Pancreas (tissue), 10 donors: ENCODE results near the gene AGAP3. TPM values are rescaled to one million over a fixed set of nuclear protein-coding genes. Genes with fewer than 3 reads are reported as not detected.
A peak's percentile ranks its signal among the peaks of the same experiment; 100 is the strongest.

Experiments
- ATAC-seq, 4 donors: fragments of 200-7000 bp; cut with Tn5 transposase; one replicate each; pipeline versions ENCODE4 v1.8.0 to v1.9.1; 2020; ENCODE audit warnings: mild to moderate bottlenecking in 4 of 4, moderate library complexity in 4 of 4
- DNase-seq, 6 donors: peaks; one replicate each; pipeline ENCODE4 v3.0.0-alpha.2; 2020
- FAIRE-seq: peaks from 2 replicates; lab custom pipeline; 2012; peaks lifted over from hg19 to GRCh38; lab: Jason Lieb, UNC
- H3K27ac ChIP-seq, 4 donors: fragments of 200-600 bp; sonication (generic); 1 replicate in 3 of 4; 2 replicates in 1 of 4; pipeline versions ENCODE4 v1.5.0 to v1.8.0; 2020
- H3K27me3 ChIP-seq, 4 donors: fragments of 200-600 bp; one replicate each; pipeline ENCODE4 v1.8.0; 2021
- H3K36me3 ChIP-seq, 3 donors: fragments of 200-600 bp; sonication (generic) in 1 of 3; one replicate each; pipeline versions ENCODE4 v1.5.0 to v1.8.0; 2020 to 2021
- H3K4me1 ChIP-seq, 3 donors: fragments of 200-600 bp; one replicate each; pipeline ENCODE4 v1.8.0; 2021
- H3K4me3 ChIP-seq, 4 donors: fragments of 200-600 bp; sonication (generic) in 2 of 4; one replicate each; pipeline versions ENCODE4 v1.5.0 to v1.8.0; 2020 to 2021
- H3K9me3 ChIP-seq, 4 donors: fragments of 200-600 bp; one replicate each; pipeline ENCODE4 v1.8.0; 2021
- CTCF ChIP-seq, 4 donors: fragments of 200-600 bp; sonication (generic) in 3 of 4; IDR thresholded peaks; one replicate each; pipeline versions ENCODE4 v1.5.0 to v1.8.0; 2021; ENCODE audit warnings: antibody characterized with exemption in 4 of 4
- WGBS, 2 donors: extraction: QIAGEN DNeasy Blood & Tissue Kit; methylation state at CpG; one replicate each; pipeline ENCODE4 v1.1.7; 2013; 5-methylcytosine and 5-hydroxymethylcytosine counted together
- intact Hi-C, 3 donors: fragments of 100-400 bp; cut with DNase I; formaldehyde crosslinking; loops; one replicate each; pipeline versions ENCODE4 v1.11.1 to v1.14.2; 2022
- polyA plus RNA-seq, 2 donors: library from polyadenylated mRNA; stranded (reverse); fragments of 200-250 nt; gene quantifications; one replicate each; pipeline ENCODE4 v1.2.3, GENCODE V29; 2013
- total RNA-seq, 6 donors: library from RNA; stranded (reverse); fragmentation: NEBNext Ultra II Directional in 4 of 6; extraction: Animal tissue kit (Norgen Biotek cat#: 25700) in 4 of 6; gene quantifications; one replicate each; pipeline versions ENCODE4 v1.2.1 to v1.2.4, GENCODE V29; 2021 to 2023
- donor health status: healthy with polysubstance abuse.
- donor health status: DM: no; HTN: no; CAD: no; lungs with moderate emphysema.
- donor health status: DM: no; HTN: no; CAD: no.
- donor health status: control.
- donor health status: control.
- donor health status: Bipolar disorder and iron deficiency.
- donor health status: DM: yes; HTN: yes; CAD: no.
- donor health status: DM: no; HTN: no; CAD: no.
- donor health status: DM: no; HTN: no; CAD: no.
- donor health status: DM: yes; HTN: yes; CAD: no.

Gene AGAP3
- total and polyA plus RNA-seq, 8 donors = 41.5 to 93.9 (median 58.4) TPM

- intact Hi-C loops = no loop called here
- Histone ChIP-seq H3K9me3 (no peaks in the 10 kb centered on the region), H3K36me3 (peaks cover 0 to 7% (median 0%) of the 10 kb centered on the region in 3 donors), H3K4me1 (peaks cover 22 to 37% (median 25%) of the 10 kb centered on the region in 3 donors), H3K27me3 (no peaks in the 10 kb centered on the region), H3K4me3 (peak overlapping the region; percentile 90 to 99 (median 94)), H3K27ac (peak overlapping the region; percentile 74 to 85 (median 81))
- TF ChIP-seq CTCF (IDR thresholded peaks at IDR 0.05) = no peak
- WGBS, 2 donors = 1% methylated on average over 31 of the region's 31 CpGs
- FAIRE-seq (no peak), ATAC-seq (peak; percentile 15 to 24 (median 21)), DNase-seq (peak in 1 of 6 donors; percentile 77)
Measured at GRCh38 chr7:151080067-151080521, 6.2 kb upstream of the AGAP3 start.

- peak within 1 kb of the TSS; percentile 74 to 85 (median 81) for H3K27ac ChIP-seq
- intact Hi-C loops = no loop called here
- peak; percentile 83 to 90 (median 86) for ATAC-seq
- WGBS, 2 donors = 0 to 1% methylated on average over 47 to 66 of the region's 66 CpGs
- peaks cover 27 to 37% (median 30%) of the 10 kb centered on the region in 3 donors for H3K4me1 ChIP-seq
- peak; percentile 88 to 96 (median 92) for DNase-seq
- TF ChIP-seq CTCF (IDR thresholded peaks at IDR 0.05) = no peak
- FAIRE-seq = no peak
- no peaks in the 10 kb centered on the region for H3K27me3 ChIP-seq
- peak within 1 kb of the TSS; percentile 90 to 99 (median 94) for H3K4me3 ChIP-seq
- H3K9me3 ChIP-seq = no peaks in the 10 kb centered on the region
- H3K36me3 ChIP-seq = peaks cover 0 to 1% (median 0%) of the 10 kb centered on the region in 3 donors
Measured at GRCh38 chr7:151080522-151081169, 5.6 kb upstream of the AGAP3 start, which contains the start of gene FASTK. TSS of gene FASTK (minus strand) at chr7:151080809. CDS start at chr7:151080766, 43 bp downstream.

- no peaks in the 10 kb centered on the region for H3K27me3 ChIP-seq
- DNase-seq = peak in 4 of 6 donors; percentile 50 to 86 (median 62)
- H3K9me3 ChIP-seq = no peaks in the 10 kb centered on the region
- no peak for TF ChIP-seq CTCF (IDR thresholded peaks at IDR 0.05)
- 17% methylated on average over 58 to 64 of the region's 64 CpGs for WGBS, 2 donors
- peak overlapping the region; percentile 90 to 99 (median 94) for H3K4me3 ChIP-seq
- no peaks in the 10 kb centered on the region for H3K36me3 ChIP-seq
- no peak for FAIRE-seq
- peaks cover 29 to 37% (median 32%) of the 10 kb centered on the region in 3 donors for H3K4me1 ChIP-seq
- ATAC-seq = peak in 3 of 4 donors; percentile 2 to 13 (median 10)
- intact Hi-C loops = no loop called here
- peak overlapping the region; percentile 74 to 85 (median 81) for H3K27ac ChIP-seq
Measured at GRCh38 chr7:151081170-151082101, 4.8 kb upstream of the AGAP3 start.

- no peaks in the 10 kb centered on the region for H3K27me3 ChIP-seq
- no peaks in the 10 kb centered on the region for H3K9me3 ChIP-seq
- intact Hi-C loops = no loop called here
- H3K4me3 ChIP-seq = peak overlapping the region; percentile 53 to 99 (median 92)
- ATAC-seq = no peak
- no peak for FAIRE-seq
- WGBS, 2 donors = 33 to 34% methylated on average over 37 to 42 of the region's 42 CpGs
- peaks cover 29 to 37% (median 32%) of the 10 kb centered on the region in 3 donors for H3K4me1 ChIP-seq
- no peak for TF ChIP-seq CTCF (IDR thresholded peaks at IDR 0.05)
- peak in 2 of 6 donors; percentile 32 to 78 for DNase-seq
- no peaks in the 10 kb centered on the region for H3K36me3 ChIP-seq
- peak overlapping the region; percentile 53 to 86 (median 85) for H3K27ac ChIP-seq
Measured at GRCh38 chr7:151082141-151083070, 3.9 kb upstream of the AGAP3 start.
